ENCODE results near the gene GINS1.

The GINS1 gene

DNA sequence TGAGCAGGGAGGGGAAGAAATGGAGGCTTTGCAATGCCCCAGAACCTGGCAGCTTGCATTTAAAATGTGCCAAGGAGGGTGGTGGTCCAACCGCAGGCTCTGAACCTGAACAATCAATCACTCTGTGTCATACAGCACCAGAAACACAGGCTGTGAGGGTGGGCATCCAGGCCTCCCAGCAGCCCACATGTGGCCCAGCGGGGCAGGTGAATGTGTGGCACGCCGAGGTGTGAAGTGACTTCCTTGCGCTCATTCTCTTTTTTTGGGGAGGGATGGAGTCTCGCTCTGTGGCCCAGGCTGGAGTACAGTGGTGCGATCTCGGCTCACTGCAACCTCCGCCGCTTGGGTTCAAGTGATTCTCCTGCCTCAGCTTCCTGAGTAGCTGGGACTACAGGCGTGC lies 80.5 kb downstream of the GINS1 start:
- TF ChIP-seq TCF12 (IDR thresholded peaks at IDR 0.05; ENCODE audit: low read depth) = no peak
- no peak for TF ChIP-seq NFIC (IDR thresholded peaks at IDR 0.05)
- no peak for TF ChIP-seq FOXM1 (IDR thresholded peaks at IDR 0.05; ENCODE audit: borderline replicate concordance, low read depth)
- no peak for TF ChIP-seq CREB1 (IDR thresholded peaks at IDR 0.05; ENCODE audit: low read depth)
- TF ChIP-seq RAD21 (IDR thresholded peaks at IDR 0.05; ENCODE audit: low read depth) = no peak
- TF ChIP-seq CEBPB (IDR thresholded peaks at IDR 0.05) = no peak
- TF ChIP-seq, protein P1, sequence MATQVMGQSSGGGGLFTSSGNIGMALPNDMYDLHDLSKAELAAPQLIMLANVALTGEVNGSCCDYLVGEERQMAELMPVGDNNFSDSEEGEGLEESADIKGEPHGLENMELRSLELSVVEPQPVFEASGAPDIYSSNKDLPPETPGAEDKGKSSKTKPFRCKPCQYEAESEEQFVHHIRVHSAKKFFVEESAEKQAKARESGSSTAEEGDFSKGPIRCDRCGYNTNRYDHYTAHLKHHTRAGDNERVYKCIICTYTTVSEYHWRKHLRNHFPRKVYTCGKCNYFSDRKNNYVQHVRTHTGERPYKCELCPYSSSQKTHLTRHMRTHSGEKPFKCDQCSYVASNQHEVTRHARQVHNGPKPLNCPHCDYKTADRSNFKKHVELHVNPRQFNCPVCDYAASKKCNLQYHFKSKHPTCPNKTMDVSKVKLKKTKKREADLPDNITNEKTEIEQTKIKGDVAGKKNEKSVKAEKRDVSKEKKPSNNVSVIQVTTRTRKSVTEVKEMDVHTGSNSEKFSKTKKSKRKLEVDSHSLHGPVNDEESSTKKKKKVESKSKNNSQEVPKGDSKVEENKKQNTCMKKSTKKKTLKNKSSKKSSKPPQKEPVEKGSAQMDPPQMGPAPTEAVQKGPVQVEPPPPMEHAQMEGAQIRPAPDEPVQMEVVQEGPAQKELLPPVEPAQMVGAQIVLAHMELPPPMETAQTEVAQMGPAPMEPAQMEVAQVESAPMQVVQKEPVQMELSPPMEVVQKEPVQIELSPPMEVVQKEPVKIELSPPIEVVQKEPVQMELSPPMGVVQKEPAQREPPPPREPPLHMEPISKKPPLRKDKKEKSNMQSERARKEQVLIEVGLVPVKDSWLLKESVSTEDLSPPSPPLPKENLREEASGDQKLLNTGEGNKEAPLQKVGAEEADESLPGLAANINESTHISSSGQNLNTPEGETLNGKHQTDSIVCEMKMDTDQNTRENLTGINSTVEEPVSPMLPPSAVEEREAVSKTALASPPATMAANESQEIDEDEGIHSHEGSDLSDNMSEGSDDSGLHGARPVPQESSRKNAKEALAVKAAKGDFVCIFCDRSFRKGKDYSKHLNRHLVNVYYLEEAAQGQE (IDR thresholded peaks at IDR 0.05; ENCODE audit: low read depth) = no peak
- TF ChIP-seq, protein P2, sequence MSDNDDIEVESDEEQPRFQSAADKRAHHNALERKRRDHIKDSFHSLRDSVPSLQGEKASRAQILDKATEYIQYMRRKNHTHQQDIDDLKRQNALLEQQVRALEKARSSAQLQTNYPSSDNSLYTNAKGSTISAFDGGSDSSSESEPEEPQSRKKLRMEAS (IDR thresholded peaks at IDR 0.05) = no peak
- TF ChIP-seq, protein P3, sequence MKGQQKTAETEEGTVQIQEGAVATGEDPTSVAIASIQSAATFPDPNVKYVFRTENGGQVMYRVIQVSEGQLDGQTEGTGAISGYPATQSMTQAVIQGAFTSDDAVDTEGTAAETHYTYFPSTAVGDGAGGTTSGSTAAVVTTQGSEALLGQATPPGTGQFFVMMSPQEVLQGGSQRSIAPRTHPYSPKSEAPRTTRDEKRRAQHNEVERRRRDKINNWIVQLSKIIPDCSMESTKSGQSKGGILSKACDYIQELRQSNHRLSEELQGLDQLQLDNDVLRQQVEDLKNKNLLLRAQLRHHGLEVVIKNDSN (IDR thresholded peaks at IDR 0.05) = no peak
- no peak for TF ChIP-seq TAF1 (IDR thresholded peaks at IDR 0.05; ENCODE audit: low read depth)
- no peak for TF ChIP-seq YY1 (IDR thresholded peaks at IDR 0.05; ENCODE audit: low read depth)
- TF ChIP-seq ZBTB7A (IDR thresholded peaks at IDR 0.05; ENCODE audit: low read depth) = no peak
- TF ChIP-seq TEAD4 (IDR thresholded peaks at IDR 0.05) = no peak
- no peak for TF ChIP-seq EP300 (IDR thresholded peaks at IDR 0.05; ENCODE audit: borderline replicate concordance)
- TF ChIP-seq EGR1 (IDR thresholded peaks at IDR 0.05) = no peak

DNA sequence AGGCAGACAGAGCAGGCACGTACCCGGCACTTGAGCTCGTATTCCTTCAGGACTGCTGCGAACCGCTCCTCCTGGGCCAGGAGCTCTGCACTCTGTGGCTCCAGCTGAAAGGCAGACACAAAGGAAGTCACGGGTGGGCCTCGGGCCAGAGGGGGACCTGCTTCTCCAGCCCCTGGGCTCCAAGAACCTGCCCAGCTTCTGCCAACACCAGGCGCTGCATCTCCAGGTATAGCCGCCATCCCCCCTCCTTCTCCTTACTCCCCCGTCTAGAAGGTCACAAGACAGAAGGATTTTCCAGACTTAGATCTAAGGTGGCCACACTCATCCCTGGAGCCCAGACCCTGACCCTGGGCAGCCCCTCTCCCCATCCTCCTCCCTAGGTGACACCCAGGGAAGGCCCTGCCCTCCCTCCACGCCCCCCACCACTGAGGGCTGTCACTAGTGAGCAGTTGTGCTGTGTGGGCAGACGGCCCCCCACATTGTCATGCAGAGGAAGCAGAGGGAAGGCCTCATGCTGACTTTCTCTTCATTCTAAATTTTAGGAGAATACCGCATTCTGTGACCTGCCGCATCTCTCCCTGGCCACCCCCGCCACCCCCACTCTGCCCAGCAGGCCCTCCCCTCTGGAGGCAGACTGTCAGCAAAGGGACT lies 81.9 kb downstream of the GINS1 start:
- TF ChIP-seq YY1 (IDR thresholded peaks at IDR 0.05; ENCODE audit: low read depth) = no peak
- TF ChIP-seq ZBTB7A (IDR thresholded peaks at IDR 0.05; ENCODE audit: low read depth) = no peak
- TF ChIP-seq, protein P1 (IDR thresholded peaks at IDR 0.05; ENCODE audit: low read depth) = no peak
- no peak for TF ChIP-seq TAF1 (IDR thresholded peaks at IDR 0.05; ENCODE audit: low read depth)
- no peak for TF ChIP-seq CREB1 (IDR thresholded peaks at IDR 0.05; ENCODE audit: low read depth)
- TF ChIP-seq, protein P3 (IDR thresholded peaks at IDR 0.05) = no peak
- TF ChIP-seq NFIC (IDR thresholded peaks at IDR 0.05) = no peak
- TF ChIP-seq FOXM1 (IDR thresholded peaks at IDR 0.05; ENCODE audit: borderline replicate concordance, low read depth) = no peak
- TF ChIP-seq, protein P2 (IDR thresholded peaks at IDR 0.05) = no peak
- TF ChIP-seq EGR1 (IDR thresholded peaks at IDR 0.05) = no peak
- no peak for TF ChIP-seq TCF12 (IDR thresholded peaks at IDR 0.05; ENCODE audit: low read depth)
- TF ChIP-seq RAD21 (IDR thresholded peaks at IDR 0.05; ENCODE audit: low read depth) = no peak
- no peak for TF ChIP-seq TEAD4 (IDR thresholded peaks at IDR 0.05)
- no peak for TF ChIP-seq CEBPB (IDR thresholded peaks at IDR 0.05)
- TF ChIP-seq EP300 (IDR thresholded peaks at IDR 0.05; ENCODE audit: borderline replicate concordance) = no peak

DNA sequence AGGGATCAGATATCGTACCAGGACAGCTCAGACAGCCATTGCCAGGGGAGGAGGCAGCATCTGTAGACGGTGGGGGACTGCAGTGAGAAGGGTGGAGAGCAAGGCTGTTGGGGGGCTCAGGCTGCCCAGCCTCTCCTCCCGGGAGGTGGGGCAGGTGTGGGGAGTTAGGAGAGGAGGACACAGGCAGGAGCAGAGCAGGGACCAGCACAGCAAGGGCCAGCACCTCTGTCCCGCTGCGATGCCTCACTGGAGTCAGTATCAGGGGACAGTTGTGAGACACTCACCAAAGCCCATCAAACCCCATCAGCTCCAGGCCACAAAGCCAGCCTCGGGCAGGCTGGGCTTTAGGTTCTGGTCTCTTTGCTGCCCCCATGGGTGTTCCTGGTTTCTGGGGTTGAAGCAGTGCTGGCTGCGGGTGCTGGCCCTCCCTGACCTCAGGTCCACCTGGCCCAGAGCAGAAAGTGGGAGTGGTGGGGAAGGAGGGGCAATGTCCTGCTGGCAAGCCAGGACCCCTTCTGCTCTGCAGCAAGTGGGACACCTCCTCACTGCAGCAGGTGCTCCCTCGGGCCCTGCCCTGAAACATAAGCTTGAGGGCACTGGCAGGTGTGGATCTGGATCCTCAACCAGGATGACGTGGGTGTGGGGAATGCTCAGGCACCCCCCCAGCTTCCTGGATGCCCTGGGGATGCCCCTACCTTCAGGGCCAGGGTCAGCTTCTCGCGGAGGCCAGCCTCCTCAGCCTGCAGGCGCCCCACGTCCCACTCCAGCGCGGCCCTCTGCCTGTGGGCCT lies 83.4 kb downstream of the GINS1 start:
- TF ChIP-seq, protein P1 (IDR thresholded peaks at IDR 0.05; ENCODE audit: low read depth) = no peak
- TF ChIP-seq, protein P3 (IDR thresholded peaks at IDR 0.05) = no peak
- TF ChIP-seq TCF12 (IDR thresholded peaks at IDR 0.05; ENCODE audit: low read depth) (no peak), CEBPB (IDR thresholded peaks at IDR 0.05) (no peak), NFIC (IDR thresholded peaks at IDR 0.05) (no peak), TEAD4 (IDR thresholded peaks at IDR 0.05) (no peak), EP300 (IDR thresholded peaks at IDR 0.05; ENCODE audit: borderline replicate concordance) (no peak), TAF1 (IDR thresholded peaks at IDR 0.05; ENCODE audit: low read depth) (no peak), EGR1 (IDR thresholded peaks at IDR 0.05) (no peak), RAD21 (IDR thresholded peaks at IDR 0.05; ENCODE audit: low read depth) (no peak), CREB1 (IDR thresholded peaks at IDR 0.05; ENCODE audit: low read depth) (no peak), FOXM1 (IDR thresholded peaks at IDR 0.05; ENCODE audit: borderline replicate concordance, low read depth) (no peak), ZBTB7A (IDR thresholded peaks at IDR 0.05; ENCODE audit: low read depth) (no peak)

Measured in Ishikawa (cell line).